KMS-11 (cell line): ENCODE data around the gene FAM111A.

ENCODE experiments used
- H2AFZ ChIP-seq: fragments of 200-600 bp; sonication (generic); 2 replicates; pipeline ENCODE4 v1.6.1; 2016; ENCODE audit warnings: antibody characterized with exemption, mixed run types, low read depth
- H3K27ac ChIP-seq: fragments of 200-600 bp; sonication (generic); 2 replicates; pipeline ENCODE4 v1.6.1; 2016; ENCODE audit warnings: mild to moderate bottlenecking, mixed run types
- H3K27me3 ChIP-seq: fragments of 200-600 bp; sonication (generic); 2 replicates; pipeline ENCODE4 v1.6.1; 2017; ENCODE audit warnings: mild to moderate bottlenecking, low read depth, mixed run types, moderate library complexity; ENCODE audit not compliant: insufficient read depth
- H3K36me3 ChIP-seq: fragments of 200-600 bp; sonication (generic); 2 replicates; pipeline ENCODE4 v1.6.1; 2017; ENCODE audit warnings: mild to moderate bottlenecking, mixed run types; ENCODE audit not compliant: insufficient read depth
- H3K4me1 ChIP-seq: fragments of 200-600 bp; sonication (generic); 2 replicates; pipeline ENCODE4 v1.6.1; 2016; ENCODE audit warnings: mild to moderate bottlenecking, low read depth, mixed run types; ENCODE audit not compliant: poor library complexity, severe bottlenecking
- H3K4me2 ChIP-seq: fragments of 200-600 bp; sonication (generic); 2 replicates; pipeline ENCODE4 v1.7.0; 2016; ENCODE audit warnings: mild to moderate bottlenecking, mixed run types
- H3K4me3 ChIP-seq: fragments of 200-600 bp; sonication (generic); IDR thresholded peaks from 2 replicates; pipeline ENCODE4 v1.6.1; 2017; ENCODE audit warnings: low read depth, low read length, mixed read lengths; ENCODE audit not compliant: insufficient read depth
- H3K79me2 ChIP-seq: fragments of 200-600 bp; sonication (generic); 2 replicates; pipeline ENCODE4 v1.6.1; 2016; ENCODE audit warnings: low read depth, mixed run types; ENCODE audit not compliant: insufficient read depth
- H3K9ac ChIP-seq: fragments of 200-600 bp; sonication (generic); 2 replicates; pipeline ENCODE4 v1.6.1; 2016; ENCODE audit warnings: mild to moderate bottlenecking, mixed run types
- H4K20me1 ChIP-seq: fragments of 200-600 bp; sonication (generic); 2 replicates; pipeline ENCODE4 v1.6.1; 2016; ENCODE audit warnings: mild to moderate bottlenecking, mixed run types; ENCODE audit not compliant: insufficient read depth
- TF ChIP-seq, protein P1 (sequence below): fragments of 200-600 bp; sonication (generic); conservative IDR thresholded peaks from 2 replicates; pipeline ENCODE4 v1.6.1; 2017; ENCODE audit warnings: low read depth, mild to moderate bottlenecking, antibody characterized with exemption, low read length, moderate library complexity, mixed read lengths

The FAM111A gene

DNA sequence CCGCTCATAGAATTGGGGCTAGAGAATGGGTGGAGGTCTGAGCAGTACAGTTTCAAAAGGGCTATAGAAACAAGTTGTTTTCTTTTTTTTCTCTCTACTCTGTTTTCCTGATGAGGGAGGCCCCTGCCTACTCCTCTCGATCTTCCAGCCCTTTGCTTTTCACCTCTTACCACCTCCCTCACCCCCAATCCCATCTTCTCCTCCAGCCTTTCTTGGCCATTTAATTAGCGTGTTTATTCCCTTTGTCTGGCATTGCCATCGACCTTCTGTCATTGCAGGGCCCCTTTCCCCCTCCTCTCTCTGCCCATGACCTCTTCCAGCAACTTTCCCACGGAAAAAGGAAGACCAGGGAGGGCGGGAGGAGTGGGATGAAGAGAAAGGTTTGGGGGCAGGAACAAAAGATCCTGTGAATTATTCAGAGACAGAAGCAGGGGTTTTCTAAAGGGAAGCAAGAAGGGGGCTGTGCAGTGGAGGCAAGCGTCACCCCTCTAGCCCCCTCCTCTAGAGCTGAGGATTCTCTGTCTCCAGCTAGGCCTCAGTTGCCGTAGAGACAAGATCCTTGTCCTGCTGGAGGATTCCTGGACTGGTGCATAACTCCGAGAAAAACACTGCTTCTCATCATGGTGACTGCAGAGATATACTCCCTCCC, 42.2 kb downstream of the FAM111A start:
- H3K36me3 ChIP-seq = no peaks in the 10 kb centered on the region
- peaks cover 1% of the 10 kb centered on the region for H3K4me1 ChIP-seq
- no peak overlapping the region for H3K9ac ChIP-seq
- no peaks in the 10 kb centered on the region for H4K20me1 ChIP-seq
- H3K27ac ChIP-seq = no peak overlapping the region
- H2AFZ ChIP-seq = no peak overlapping the region
- H3K4me2 ChIP-seq = no peak overlapping the region
- TF ChIP-seq, protein P1, sequence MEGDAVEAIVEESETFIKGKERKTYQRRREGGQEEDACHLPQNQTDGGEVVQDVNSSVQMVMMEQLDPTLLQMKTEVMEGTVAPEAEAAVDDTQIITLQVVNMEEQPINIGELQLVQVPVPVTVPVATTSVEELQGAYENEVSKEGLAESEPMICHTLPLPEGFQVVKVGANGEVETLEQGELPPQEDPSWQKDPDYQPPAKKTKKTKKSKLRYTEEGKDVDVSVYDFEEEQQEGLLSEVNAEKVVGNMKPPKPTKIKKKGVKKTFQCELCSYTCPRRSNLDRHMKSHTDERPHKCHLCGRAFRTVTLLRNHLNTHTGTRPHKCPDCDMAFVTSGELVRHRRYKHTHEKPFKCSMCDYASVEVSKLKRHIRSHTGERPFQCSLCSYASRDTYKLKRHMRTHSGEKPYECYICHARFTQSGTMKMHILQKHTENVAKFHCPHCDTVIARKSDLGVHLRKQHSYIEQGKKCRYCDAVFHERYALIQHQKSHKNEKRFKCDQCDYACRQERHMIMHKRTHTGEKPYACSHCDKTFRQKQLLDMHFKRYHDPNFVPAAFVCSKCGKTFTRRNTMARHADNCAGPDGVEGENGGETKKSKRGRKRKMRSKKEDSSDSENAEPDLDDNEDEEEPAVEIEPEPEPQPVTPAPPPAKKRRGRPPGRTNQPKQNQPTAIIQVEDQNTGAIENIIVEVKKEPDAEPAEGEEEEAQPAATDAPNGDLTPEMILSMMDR = no peak
- H3K4me3 ChIP-seq = no peak overlapping the region
- no peaks in the 10 kb centered on the region for H3K79me2 ChIP-seq
- H3K27me3 ChIP-seq = no peaks in the 10 kb centered on the region

DNA sequence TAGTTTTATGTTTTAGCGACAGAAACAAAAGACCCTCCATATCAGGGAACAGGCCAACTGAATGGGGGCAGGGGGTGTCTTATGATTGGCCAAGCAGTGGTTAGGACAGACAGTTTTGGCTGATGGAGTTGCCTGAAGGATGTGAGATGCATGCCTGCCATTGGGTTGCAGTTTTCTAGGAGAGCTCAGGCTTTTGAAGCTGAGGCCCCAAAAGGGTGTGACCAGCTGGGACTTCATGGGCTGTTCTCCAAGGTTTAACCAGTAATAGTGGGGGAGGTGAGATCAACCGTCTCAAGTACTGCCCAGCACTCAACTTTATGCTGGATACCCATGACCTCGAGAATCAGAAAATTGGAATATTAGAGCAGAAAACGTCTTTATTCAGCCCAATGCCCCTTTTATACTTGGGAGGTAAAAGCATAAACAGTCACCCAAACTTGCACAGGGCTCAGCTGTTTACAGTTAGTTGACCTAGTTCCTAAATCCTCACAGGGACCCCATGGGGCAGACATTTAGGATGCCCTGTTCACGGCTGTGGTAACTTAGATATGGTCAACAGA, 42.8 kb downstream of the FAM111A start:
- H3K4me2 ChIP-seq = no peak overlapping the region
- H3K4me1 ChIP-seq = no peaks in the 10 kb centered on the region
- H3K4me3 ChIP-seq = no peak overlapping the region
- TF ChIP-seq, protein P1 = no peak
- no peaks in the 10 kb centered on the region for H3K27me3 ChIP-seq
- no peak overlapping the region for H2AFZ ChIP-seq
- no peaks in the 10 kb centered on the region for H3K36me3 ChIP-seq
- no peak overlapping the region for H3K9ac ChIP-seq
- no peak overlapping the region for H3K27ac ChIP-seq
- H3K79me2 ChIP-seq = no peaks in the 10 kb centered on the region
- no peaks in the 10 kb centered on the region for H4K20me1 ChIP-seq

DNA sequence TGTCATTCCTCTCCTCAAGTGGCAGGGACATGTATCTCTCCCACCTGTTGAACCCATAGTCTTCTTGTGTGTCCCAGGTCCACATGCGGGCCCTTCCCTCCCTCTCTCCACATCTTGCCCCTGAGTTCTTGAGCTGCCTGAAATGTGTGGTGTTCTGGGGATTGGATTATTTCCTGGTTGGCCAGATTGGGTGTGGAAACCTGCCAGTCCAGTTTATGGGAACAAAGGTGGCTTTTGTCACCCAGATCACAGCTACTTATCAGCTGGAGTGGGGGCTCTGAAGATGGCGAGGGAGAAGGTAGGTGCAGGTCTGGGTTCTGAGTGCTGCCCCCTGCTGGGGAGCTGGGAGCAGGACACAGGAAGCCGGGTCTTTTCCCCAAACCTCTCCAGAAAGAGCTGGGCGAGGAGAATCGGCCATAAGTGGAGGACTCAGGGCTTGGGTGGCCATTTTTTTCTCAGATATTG, 43.5 kb downstream of the FAM111A start:
- Histone ChIP-seq H3K4me3 (no peak overlapping the region), H3K36me3 (no peaks in the 10 kb centered on the region), H4K20me1 (no peaks in the 10 kb centered on the region), H3K9ac (no peak overlapping the region), H2AFZ (no peak overlapping the region), H3K79me2 (no peaks in the 10 kb centered on the region), H3K4me1 (no peaks in the 10 kb centered on the region), H3K27ac (no peak overlapping the region), H3K4me2 (no peak overlapping the region), H3K27me3 (no peaks in the 10 kb centered on the region)
- TF ChIP-seq, protein P1 = peak; percentile 77

DNA sequence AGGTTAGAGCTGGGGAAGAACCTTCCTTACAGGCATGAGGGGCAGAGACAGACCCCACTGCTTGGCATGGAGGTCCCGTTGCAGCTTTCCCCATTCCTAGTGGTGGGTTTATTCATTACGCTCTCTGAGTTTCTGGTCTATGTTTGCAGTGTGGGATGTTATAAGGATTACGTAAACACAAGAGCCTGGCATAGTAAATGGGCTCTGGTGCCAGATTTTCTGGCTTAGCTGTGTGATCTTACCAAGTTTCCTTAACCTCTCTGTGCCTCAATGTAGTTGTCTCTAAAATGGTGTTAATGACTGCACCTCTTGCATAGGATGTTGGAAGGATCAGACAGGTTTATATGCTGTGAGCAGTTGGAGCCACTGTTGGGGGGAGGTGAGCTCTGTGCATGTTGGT, 44.4 kb downstream of the FAM111A start:
- Histone ChIP-seq H3K27me3 (no peaks in the 10 kb centered on the region), H2AFZ (no peak overlapping the region), H3K4me2 (no peak overlapping the region), H3K9ac (no peak overlapping the region), H4K20me1 (no peaks in the 10 kb centered on the region), H3K4me1 (no peaks in the 10 kb centered on the region), H3K79me2 (no peaks in the 10 kb centered on the region), H3K4me3 (no peak overlapping the region), H3K27ac (no peak overlapping the region), H3K36me3 (no peaks in the 10 kb centered on the region)
- TF ChIP-seq, protein P1 = no peak
